ENCODE data around the gene TTC9B.

TTC9B gene

GRCh38 chr19:40223135-40223822 lies 5.1 kb upstream of the TTC9B start:
- no peaks in the 10 kb centered on the region for H3K4me1 ChIP-seq (ENCODE audit: insufficient read depth, low read length)
- H3K9me3 ChIP-seq (ENCODE audit: insufficient read depth, low read length, severe bottlenecking): no peaks in the 10 kb centered on the region
- no peak overlapping the region for H3K9ac ChIP-seq (ENCODE audit: low read depth, low read length)
- no peak overlapping the region for H3K4me2 ChIP-seq (ENCODE audit: insufficient read depth, low read length)
- no peaks in the 10 kb centered on the region for H3K27me3 ChIP-seq (ENCODE audit: insufficient read depth, low read length, poor library complexity)
- ATAC-seq (ENCODE audit: insufficient read depth, low read depth) (no peak), DNase-seq (no peak)
- TF ChIP-seq EZH2 (IDR thresholded peaks at IDR 0.05; ENCODE audit: borderline replicate concordance, low read depth, low read length, severe bottlenecking) (no peak), CTCF (IDR thresholded peaks at IDR 0.05; ENCODE audit: borderline replicate concordance, extremely low read depth, low read length, poor library complexity, severe bottlenecking) (no peak)
- no peaks in the 10 kb centered on the region for H3K79me2 ChIP-seq (ENCODE audit: insufficient read depth, low read length)
- H3K36me3 ChIP-seq (ENCODE audit: insufficient read depth, low read length): no peaks in the 10 kb centered on the region
- no peak overlapping the region for H3K4me3 ChIP-seq (ENCODE audit: low read depth in 1 of 2, low read length in 2 of 2)
- H3K27ac ChIP-seq (ENCODE audit: low read length): no peak overlapping the region
- H2AFZ ChIP-seq (ENCODE audit: low read depth, low read length): no peak overlapping the region
- no peaks in the 10 kb centered on the region for H4K20me1 ChIP-seq (ENCODE audit: insufficient read depth, low read length)

GRCh38 chr19:40221858-40222619 lies 3.9 kb upstream of the TTC9B start:
- Histone ChIP-seq H3K27me3 (ENCODE audit: insufficient read depth, low read length, poor library complexity) (no peaks in the 10 kb centered on the region), H2AFZ (ENCODE audit: low read depth, low read length) (no peak overlapping the region), H3K4me1 (ENCODE audit: insufficient read depth, low read length) (no peaks in the 10 kb centered on the region), H3K4me3 (ENCODE audit: low read depth in 1 of 2, low read length in 2 of 2) (no peak overlapping the region), H4K20me1 (ENCODE audit: insufficient read depth, low read length) (no peaks in the 10 kb centered on the region), H3K9ac (ENCODE audit: low read depth, low read length) (no peak overlapping the region), H3K36me3 (ENCODE audit: insufficient read depth, low read length) (no peaks in the 10 kb centered on the region), H3K27ac (ENCODE audit: low read length) (no peak overlapping the region), H3K9me3 (ENCODE audit: insufficient read depth, low read length, severe bottlenecking) (no peaks in the 10 kb centered on the region), H3K4me2 (ENCODE audit: insufficient read depth, low read length) (no peak overlapping the region), H3K79me2 (ENCODE audit: insufficient read depth, low read length) (no peaks in the 10 kb centered on the region)
- DNase-seq: peak; percentile 80
- ATAC-seq (ENCODE audit: insufficient read depth, low read depth): peak; percentile 92
- TF ChIP-seq CTCF (IDR thresholded peaks at IDR 0.05; ENCODE audit: borderline replicate concordance, extremely low read depth, low read length, poor library complexity, severe bottlenecking) (peak; percentile 89), EZH2 (IDR thresholded peaks at IDR 0.05; ENCODE audit: borderline replicate concordance, low read depth, low read length, severe bottlenecking) (no peak)

GRCh38 chr19:40220674-40221073 lies 2.5 kb upstream of the TTC9B start:
- H3K4me2 ChIP-seq (ENCODE audit: insufficient read depth, low read length): no peak overlapping the region
- no peaks in the 10 kb centered on the region for H3K79me2 ChIP-seq (ENCODE audit: insufficient read depth, low read length)

More at GRCh38 chr19:40220674-40221073, 2.5 kb upstream of the TTC9B start:
- no peak for TF ChIP-seq CTCF (IDR thresholded peaks at IDR 0.05; ENCODE audit: borderline replicate concordance, extremely low read depth, low read length, poor library complexity, severe bottlenecking)
- TF ChIP-seq EZH2 (IDR thresholded peaks at IDR 0.05; ENCODE audit: borderline replicate concordance, low read depth, low read length, severe bottlenecking): no peak
- no peaks in the 10 kb centered on the region for H3K9me3 ChIP-seq (ENCODE audit: insufficient read depth, low read length, severe bottlenecking)
- H4K20me1 ChIP-seq (ENCODE audit: insufficient read depth, low read length): no peaks in the 10 kb centered on the region
- H3K4me1 ChIP-seq (ENCODE audit: insufficient read depth, low read length): no peaks in the 10 kb centered on the region
- ATAC-seq (ENCODE audit: insufficient read depth, low read depth): no peak
- no peak overlapping the region for H3K9ac ChIP-seq (ENCODE audit: low read depth, low read length)
- DNase-seq: no peak
- H3K4me3 ChIP-seq (ENCODE audit: low read depth in 1 of 2, low read length in 2 of 2): no peak overlapping the region
- no peaks in the 10 kb centered on the region for H3K36me3 ChIP-seq (ENCODE audit: insufficient read depth, low read length)
- no peaks in the 10 kb centered on the region for H3K27me3 ChIP-seq (ENCODE audit: insufficient read depth, low read length, poor library complexity)
- no peak overlapping the region for H2AFZ ChIP-seq (ENCODE audit: low read depth, low read length)
- no peak overlapping the region for H3K27ac ChIP-seq (ENCODE audit: low read length)

All from DND-41 (cell line).